ENCODE measurements around the gene RPS16. TPM values are rescaled to one million over a fixed set of nuclear protein-coding genes. Genes with fewer than 3 reads are reported as not detected.

Gene RPS16
- total and polyA plus RNA-seq, 2 donors from 2014 or later = 1,461 to 1,965 TPM

DNA sequence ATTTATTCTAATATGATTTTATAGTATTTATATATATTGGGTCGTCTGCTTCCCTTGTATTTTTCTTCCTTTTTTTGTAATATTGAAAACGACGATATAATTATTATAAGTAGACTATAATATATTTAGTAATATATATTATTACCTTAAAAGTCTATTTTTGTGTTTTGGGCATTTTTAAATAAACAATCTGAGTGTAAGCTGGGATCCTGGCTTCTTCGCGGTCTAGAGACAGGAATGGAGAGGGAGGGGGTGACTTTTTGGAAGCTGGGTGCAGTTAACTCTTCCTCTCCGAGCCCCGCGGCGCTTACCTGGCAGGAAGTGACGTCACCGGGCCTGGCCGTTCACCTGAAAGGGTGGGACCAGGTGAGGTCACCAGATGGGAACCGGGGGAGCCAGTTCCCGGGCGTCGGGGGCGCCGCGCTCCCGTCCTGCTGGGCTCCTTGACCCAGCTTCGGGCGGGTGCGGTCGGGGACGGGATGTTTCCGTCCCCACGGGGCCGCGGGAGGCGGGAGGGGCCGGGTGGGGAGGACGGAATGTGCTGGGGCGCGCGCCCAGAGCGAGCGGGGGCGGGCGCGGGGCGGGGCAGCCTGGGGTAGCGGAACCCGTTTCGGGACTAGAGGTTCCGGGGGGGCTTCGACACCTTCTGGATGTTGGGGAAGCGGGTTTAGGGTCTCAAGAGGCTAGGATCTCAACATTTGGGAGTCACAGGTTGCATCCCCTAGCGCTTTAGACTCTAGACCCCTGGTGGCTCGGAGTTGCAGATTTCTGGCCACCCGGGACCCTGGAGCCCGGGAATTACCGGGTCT, 26.3 kb downstream of the RPS16 start:
- H3K27me3 ChIP-seq (ENCODE audit: control insufficient read depth, insufficient read depth, low read length) = no peaks in the 10 kb centered on the region
- no peaks in the 10 kb centered on the region for H3K9me3 ChIP-seq (ENCODE audit: control insufficient read depth in 2 of 3, insufficient read depth in 1 of 3, low read length in 3 of 3)
- DNase-seq (peak; percentile 85 to 98 (median 92)), FAIRE-seq (peak; percentile 54)
- peak overlapping the region; percentile 66 to 99 (median 96) for H3K4me3 ChIP-seq (ENCODE audit: low read length in 3 of 3)
- H3K36me3 ChIP-seq (ENCODE audit: control insufficient read depth in 2 of 3, insufficient read depth in 3 of 3, low read length in 3 of 3) = peaks cover 0 to 22% (median 6%) of the 10 kb centered on the region in 3 donors
- peak overlapping the region; percentile 98 to 99 for H3K27ac ChIP-seq (ENCODE audit: low read depth in 2 of 2, low read length in 2 of 2)
- peak overlapping the region; percentile 49 to 100 (median 95) for H3K9ac ChIP-seq (ENCODE audit: low read length in 3 of 3)
- peaks cover 14 to 27% (median 24%) of the 10 kb centered on the region in 3 donors for H3K4me1 ChIP-seq (ENCODE audit: control insufficient read depth in 2 of 3, insufficient read depth in 2 of 3, low read depth in 1 of 3, low read length in 3 of 3)
- TF ChIP-seq, protein P1, sequence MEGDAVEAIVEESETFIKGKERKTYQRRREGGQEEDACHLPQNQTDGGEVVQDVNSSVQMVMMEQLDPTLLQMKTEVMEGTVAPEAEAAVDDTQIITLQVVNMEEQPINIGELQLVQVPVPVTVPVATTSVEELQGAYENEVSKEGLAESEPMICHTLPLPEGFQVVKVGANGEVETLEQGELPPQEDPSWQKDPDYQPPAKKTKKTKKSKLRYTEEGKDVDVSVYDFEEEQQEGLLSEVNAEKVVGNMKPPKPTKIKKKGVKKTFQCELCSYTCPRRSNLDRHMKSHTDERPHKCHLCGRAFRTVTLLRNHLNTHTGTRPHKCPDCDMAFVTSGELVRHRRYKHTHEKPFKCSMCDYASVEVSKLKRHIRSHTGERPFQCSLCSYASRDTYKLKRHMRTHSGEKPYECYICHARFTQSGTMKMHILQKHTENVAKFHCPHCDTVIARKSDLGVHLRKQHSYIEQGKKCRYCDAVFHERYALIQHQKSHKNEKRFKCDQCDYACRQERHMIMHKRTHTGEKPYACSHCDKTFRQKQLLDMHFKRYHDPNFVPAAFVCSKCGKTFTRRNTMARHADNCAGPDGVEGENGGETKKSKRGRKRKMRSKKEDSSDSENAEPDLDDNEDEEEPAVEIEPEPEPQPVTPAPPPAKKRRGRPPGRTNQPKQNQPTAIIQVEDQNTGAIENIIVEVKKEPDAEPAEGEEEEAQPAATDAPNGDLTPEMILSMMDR (IDR thresholded peaks at IDR 0.05; ENCODE audit: borderline replicate concordance, extremely low read depth, insufficient read depth) = no peak
- intact Hi-C loops (cut with DNase I) = no loop called here

GRCh38 chr19:39408392-39409207, 27.1 kb downstream of the RPS16 start:
- no peaks in the 10 kb centered on the region for H3K9me3 ChIP-seq (ENCODE audit: control insufficient read depth in 2 of 3, insufficient read depth in 1 of 3, low read length in 3 of 3)
- H3K27ac ChIP-seq (ENCODE audit: low read depth in 2 of 2, low read length in 2 of 2) = peak overlapping the region; percentile 97 to 99
- intact Hi-C loops (cut with DNase I) = no loop called here
- peak overlapping the region; percentile 13 to 100 (median 95) for H3K9ac ChIP-seq (ENCODE audit: low read length in 3 of 3)
- peaks cover 14 to 27% (median 26%) of the 10 kb centered on the region in 3 donors for H3K4me1 ChIP-seq (ENCODE audit: control insufficient read depth in 2 of 3, insufficient read depth in 2 of 3, low read depth in 1 of 3, low read length in 3 of 3)
- H3K4me3 ChIP-seq (ENCODE audit: low read length in 3 of 3) = peak overlapping the region; percentile 33 to 99 (median 96)
- TF ChIP-seq, protein P1 (IDR thresholded peaks at IDR 0.05; ENCODE audit: borderline replicate concordance, extremely low read depth, insufficient read depth) = no peak
- peaks cover 0 to 22% (median 6%) of the 10 kb centered on the region in 3 donors for H3K36me3 ChIP-seq (ENCODE audit: control insufficient read depth in 2 of 3, insufficient read depth in 3 of 3, low read length in 3 of 3)
- FAIRE-seq = no peak
- peak in 3 of 5 donors; percentile 10 to 60 (median 31) for DNase-seq
- no peaks in the 10 kb centered on the region for H3K27me3 ChIP-seq (ENCODE audit: control insufficient read depth, insufficient read depth, low read length)

GRCh38 chr19:39407660-39408391, 27.9 kb downstream of the RPS16 start:
- H3K27ac ChIP-seq (ENCODE audit: low read depth in 2 of 2, low read length in 2 of 2) = peak overlapping the region; percentile 97 to 99
- H3K27me3 ChIP-seq (ENCODE audit: control insufficient read depth, insufficient read depth, low read length) = no peaks in the 10 kb centered on the region
- TF ChIP-seq, protein P1 (IDR thresholded peaks at IDR 0.05; ENCODE audit: borderline replicate concordance, extremely low read depth, insufficient read depth) = no peak
- no peaks in the 10 kb centered on the region for H3K9me3 ChIP-seq (ENCODE audit: control insufficient read depth in 2 of 3, insufficient read depth in 1 of 3, low read length in 3 of 3)
- DNase-seq (peak in 4 of 5 donors; percentile 51 to 92 (median 61)), FAIRE-seq (no peak)
- H3K4me1 ChIP-seq (ENCODE audit: control insufficient read depth in 2 of 3, insufficient read depth in 2 of 3, low read depth in 1 of 3, low read length in 3 of 3) = peaks cover 14 to 26% (median 24%) of the 10 kb centered on the region in 3 donors
- peak overlapping the region; percentile 26 to 99 (median 96) for H3K4me3 ChIP-seq (ENCODE audit: low read length in 3 of 3)
- H3K36me3 ChIP-seq (ENCODE audit: control insufficient read depth in 2 of 3, insufficient read depth in 3 of 3, low read length in 3 of 3) = peaks cover 0 to 22% (median 6%) of the 10 kb centered on the region in 3 donors
- H3K9ac ChIP-seq (ENCODE audit: low read length in 3 of 3) = peak overlapping the region; percentile 79 to 100 (median 95)
- intact Hi-C loops (cut with DNase I) = no loop called here
